ENCODE results near the gene RABGAP1L. TPM values are rescaled to one million over a fixed set of nuclear protein-coding genes. Genes with fewer than 3 reads are reported as not detected.

Gene RABGAP1L
- total and polyA plus RNA-seq, 2 donors (not counting 3 experiments of a cell fraction or from before 2014, with no cell fraction given): 6.4 to 22.2 TPM

DNA sequence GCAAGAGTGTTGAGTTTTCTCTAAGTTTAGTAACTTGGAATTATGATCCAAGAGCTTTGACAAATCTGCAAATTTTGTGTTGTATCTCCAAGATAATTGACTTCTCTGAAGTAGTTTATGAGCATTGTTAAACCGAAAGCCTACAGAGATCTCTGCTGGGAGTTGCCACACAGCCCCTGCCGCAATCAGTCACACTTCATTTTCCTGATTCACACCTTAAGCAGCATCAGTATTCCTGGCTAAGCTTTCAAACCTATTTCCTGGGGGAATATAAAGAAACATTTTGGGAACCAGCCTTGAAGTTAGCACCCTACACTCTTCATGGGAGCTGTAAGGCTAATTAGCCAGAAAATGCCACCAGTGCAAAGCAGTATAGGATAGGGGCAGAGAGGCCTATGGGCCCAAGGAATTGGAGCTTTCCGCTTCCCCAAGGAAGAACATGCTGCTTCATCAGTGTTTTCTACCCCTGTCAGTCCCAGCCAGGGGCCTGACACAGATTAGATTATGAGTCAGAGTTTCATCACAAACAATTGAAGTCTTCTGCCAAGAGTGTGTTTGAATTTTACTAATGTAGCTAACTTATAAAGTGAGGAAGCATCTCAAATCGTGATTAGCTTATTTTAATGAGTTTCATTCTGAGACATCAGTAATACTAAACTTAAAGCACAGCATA lies 817.3 kb downstream of the RABGAP1L start:
- ChIA-PET POLR2A (no interaction called here), CTCF (interaction anchor here (1.2 to 2.0 kb wide), 6 partner anchors 8 to 714 kb away, joined by 4 to 6 read pairs (median 4); no protein-coding TSS in a partner anchor)
- Histone ChIP-seq H3K9ac (replicated peaks; ENCODE audit: extremely low read depth, insufficient read depth, low read length) (no peak overlapping the region), H3K4me2 (ENCODE audit: insufficient read depth, low read length) (no peak overlapping the region), H3K9me3 (replicated peaks; ENCODE audit: control insufficient read depth, insufficient read depth, low read length) (no peaks in the 10 kb centered on the region), H3K36me3 (ENCODE audit: control insufficient read depth in 2 of 2, extremely low read depth in 1 of 2, insufficient read depth in 2 of 2, low read length in 2 of 2) (no peaks in the 10 kb centered on the region), H3K4me3 (replicated peaks in 1 of 3; ENCODE audit: insufficient read depth in 1 of 3, low read depth in 1 of 3, low read length in 3 of 3) (no peak overlapping the region), H2AFZ (ENCODE audit: low read depth, low read length) (no peak overlapping the region), H3K79me2 (ENCODE audit: control insufficient read depth, insufficient read depth, low read length) (no peaks in the 10 kb centered on the region), H3K27me3 (ENCODE audit: control insufficient read depth in 2 of 2, insufficient read depth in 2 of 2, low read length in 2 of 2) (no peaks in the 10 kb centered on the region), H3K9me1 (replicated peaks; ENCODE audit: control insufficient read depth, extremely low read depth, insufficient read depth, low read length) (no peaks in the 10 kb centered on the region), H3K27ac (ENCODE audit: insufficient read depth, low read depth, low read length) (no peak overlapping the region), H3K4me1 (ENCODE audit: control insufficient read depth, extremely low read depth, insufficient read depth, low read length) (no peaks in the 10 kb centered on the region), H4K20me1 (replicated peaks; ENCODE audit: control insufficient read depth, extremely low read depth, insufficient read depth, low read length) (no peaks in the 10 kb centered on the region)
- no TSS peak for BruUV-seq (replicated peaks)
- dilution Hi-C loops (cut with MboI; ENCODE audit: extremely low pct_ligation_motif_present, low sequenced_read_pairs) (no loop called here), intact Hi-C loops (cut with micrococcal nuclease) (no loop called here)
- no peak for FAIRE-seq
- peak; percentile 14 for TF ChIP-seq FOS (IDR thresholded peaks at IDR 0.05; ENCODE audit: borderline replicate concordance, insufficient read depth, low read length)
- TF ChIP-seq, protein P1, sequence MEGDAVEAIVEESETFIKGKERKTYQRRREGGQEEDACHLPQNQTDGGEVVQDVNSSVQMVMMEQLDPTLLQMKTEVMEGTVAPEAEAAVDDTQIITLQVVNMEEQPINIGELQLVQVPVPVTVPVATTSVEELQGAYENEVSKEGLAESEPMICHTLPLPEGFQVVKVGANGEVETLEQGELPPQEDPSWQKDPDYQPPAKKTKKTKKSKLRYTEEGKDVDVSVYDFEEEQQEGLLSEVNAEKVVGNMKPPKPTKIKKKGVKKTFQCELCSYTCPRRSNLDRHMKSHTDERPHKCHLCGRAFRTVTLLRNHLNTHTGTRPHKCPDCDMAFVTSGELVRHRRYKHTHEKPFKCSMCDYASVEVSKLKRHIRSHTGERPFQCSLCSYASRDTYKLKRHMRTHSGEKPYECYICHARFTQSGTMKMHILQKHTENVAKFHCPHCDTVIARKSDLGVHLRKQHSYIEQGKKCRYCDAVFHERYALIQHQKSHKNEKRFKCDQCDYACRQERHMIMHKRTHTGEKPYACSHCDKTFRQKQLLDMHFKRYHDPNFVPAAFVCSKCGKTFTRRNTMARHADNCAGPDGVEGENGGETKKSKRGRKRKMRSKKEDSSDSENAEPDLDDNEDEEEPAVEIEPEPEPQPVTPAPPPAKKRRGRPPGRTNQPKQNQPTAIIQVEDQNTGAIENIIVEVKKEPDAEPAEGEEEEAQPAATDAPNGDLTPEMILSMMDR (IDR thresholded peaks at IDR 0.05; ENCODE audit: extremely low read depth in 1 of 2, insufficient read depth in 1 of 2, low read depth in 1 of 2, low read length in 2 of 2): no peak
- no peak for DNase-seq (ENCODE audit: low read depth, low spot score)

DNA sequence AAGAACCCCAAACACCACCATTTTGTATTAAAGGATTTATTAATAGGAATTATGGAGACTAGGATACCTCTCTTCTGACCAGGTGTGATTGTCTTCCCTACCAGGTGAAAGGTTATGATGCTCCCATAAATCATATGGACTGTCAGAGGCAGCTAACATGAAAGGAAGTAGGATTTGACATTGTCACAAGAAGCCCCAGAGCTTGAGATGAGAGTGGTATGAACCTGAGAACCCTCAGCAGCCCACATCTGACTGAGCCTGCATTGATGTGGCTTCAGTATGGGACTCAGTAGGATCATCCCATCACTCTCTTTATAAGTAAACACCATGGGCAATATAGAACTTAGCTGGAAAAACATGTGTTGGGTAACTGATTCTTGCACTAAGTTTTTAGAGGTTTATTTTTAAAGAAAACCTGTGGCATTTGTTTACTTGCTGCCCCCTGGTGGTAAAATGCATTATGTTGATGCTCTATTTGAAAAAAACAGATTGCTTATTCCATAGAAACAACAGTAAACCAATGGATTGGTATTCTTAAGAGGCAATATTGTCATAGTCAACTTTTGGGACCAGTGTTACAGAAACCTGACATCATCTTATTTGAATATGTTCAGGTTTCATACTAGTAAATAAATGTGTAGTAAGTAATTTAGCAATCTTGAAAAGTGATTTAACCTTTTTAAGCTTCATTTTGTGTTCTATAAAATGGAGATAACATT lies 823.8 kb downstream of the RABGAP1L start:
- H2AFZ ChIP-seq (ENCODE audit: low read depth, low read length): peak overlapping the region; percentile 13
- no peaks in the 10 kb centered on the region for H3K36me3 ChIP-seq (ENCODE audit: control insufficient read depth in 2 of 2, extremely low read depth in 1 of 2, insufficient read depth in 2 of 2, low read length in 2 of 2)
- no peaks in the 10 kb centered on the region for H3K4me1 ChIP-seq (ENCODE audit: control insufficient read depth, extremely low read depth, insufficient read depth, low read length)
- peak; percentile 66 for DNase-seq (ENCODE audit: low read depth, low spot score)
- H3K79me2 ChIP-seq (ENCODE audit: control insufficient read depth, insufficient read depth, low read length): no peaks in the 10 kb centered on the region
- dilution Hi-C loops (cut with MboI; ENCODE audit: extremely low pct_ligation_motif_present, low sequenced_read_pairs): no loop called here
- no peaks in the 10 kb centered on the region for H3K27me3 ChIP-seq (ENCODE audit: control insufficient read depth in 2 of 2, insufficient read depth in 2 of 2, low read length in 2 of 2)
- ChIA-PET CTCF (interaction anchor here (0.6 to 9.3 kb wide), 33 partner anchors 9 to 721 kb away, joined by 3 to 107 read pairs (median 4); partner anchors contain the start of gene CACYBP), POLR2A (no interaction called here)
- TF ChIP-seq POLR2A (IDR thresholded peaks at IDR 0.05; ENCODE audit: low read depth, low read length) (no peak), EZH2 (IDR thresholded peaks at IDR 0.05; ENCODE audit: borderline replicate concordance, low read depth, low read length, severe bottlenecking) (no peak), MYC (IDR thresholded peaks at IDR 0.05; ENCODE audit: low read depth, low read length) (no peak)
- TF ChIP-seq, protein P1 (IDR thresholded peaks at IDR 0.05; ENCODE audit: extremely low read depth in 1 of 2, insufficient read depth in 1 of 2, low read depth in 1 of 2, low read length in 2 of 2): peak; percentile 44 to 49
- TF ChIP-seq, protein P2, sequence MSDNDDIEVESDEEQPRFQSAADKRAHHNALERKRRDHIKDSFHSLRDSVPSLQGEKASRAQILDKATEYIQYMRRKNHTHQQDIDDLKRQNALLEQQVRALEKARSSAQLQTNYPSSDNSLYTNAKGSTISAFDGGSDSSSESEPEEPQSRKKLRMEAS (IDR thresholded peaks at IDR 0.05; ENCODE audit: insufficient read depth, insufficient read length): no peak
- H3K4me3 ChIP-seq (replicated peaks in 1 of 3; ENCODE audit: insufficient read depth in 1 of 3, low read depth in 1 of 3, low read length in 3 of 3): no peak overlapping the region
- no peak overlapping the region for H3K9ac ChIP-seq (replicated peaks; ENCODE audit: extremely low read depth, insufficient read depth, low read length)
- peak; percentile 63 for FAIRE-seq
- no peaks in the 10 kb centered on the region for H3K9me1 ChIP-seq (replicated peaks; ENCODE audit: control insufficient read depth, extremely low read depth, insufficient read depth, low read length)
- H3K9me3 ChIP-seq (replicated peaks; ENCODE audit: control insufficient read depth, insufficient read depth, low read length): no peaks in the 10 kb centered on the region
- no peak overlapping the region for H3K4me2 ChIP-seq (ENCODE audit: insufficient read depth, low read length)
- H3K27ac ChIP-seq (ENCODE audit: insufficient read depth, low read depth, low read length): no peak overlapping the region
- H4K20me1 ChIP-seq (replicated peaks; ENCODE audit: control insufficient read depth, extremely low read depth, insufficient read depth, low read length): no peaks in the 10 kb centered on the region
- intact Hi-C loops (cut with micrococcal nuclease): loop anchor here (1.0 to 5.0 kb wide), 2 partner anchors 213 to 726 kb away; no protein-coding TSS in a partner anchor
- no TSS peak for BruUV-seq (replicated peaks)

Data from endothelial cell of umbilical vein (primary cell).